Panc1 (cell line): ENCODE results near the gene RADIL.

ENCODE experiments used
- CTCF ChIP-seq: fragments of 450-650 bp; IDR thresholded peaks from 2 replicates; pipeline ENCODE4 v1.5.1; 2017; ENCODE audit warnings: mild to moderate bottlenecking
- POLR2AphosphoS5 ChIP-seq: IDR thresholded peaks from 2 replicates; pipeline ENCODE4 v1.6.1; 2012; ENCODE audit warnings: mild to moderate bottlenecking, low read depth, low read length, moderate library complexity

- TF ChIP-seq POLR2AphosphoS5 (no peak), CTCF (no peak; the same call in 1 of the 2 replicates)
Observed at GRCh38 chr7:4815609-4816418, 67.7 kb downstream of the RADIL start.
